Panc1 (cell line): Measurements from ENCODE around the gene LIPT2. TPM values are rescaled to one million over a fixed set of nuclear protein-coding genes. Genes with fewer than 3 reads are reported as not detected.

Experiments used
- ATAC-seq: fragments of 200-7000 bp; cut with Tn5 transposase; 2 replicates; pipeline ENCODE4 v1.9.1; 2020; ENCODE audit warnings: mild to moderate bottlenecking, moderate library complexity
- BruUV-seq: library from RNA; stranded (reverse); fragments of 400-500 nt; replicated peaks from 2 replicates; lab custom pipeline; 2021; lab: Mats Ljungman, UMichigan
- CTCF ChIA-PET: fragments of 300-600 bp; sonication (Branson Sonifier 250); formaldehyde crosslinking; loops from one replicate; lab custom pipeline; 2022; ENCODE audit warnings: antibody characterized with exemption; lab: Charles Lee
- POLR2A ChIA-PET: fragments of 300-600 bp; sonication (Branson Sonifier 250); formaldehyde crosslinking; loops from one replicate; lab custom pipeline; 2022; ENCODE audit warnings: antibody characterized with exemption; lab: Charles Lee
- DNase-seq: peaks from one replicate; pipeline ENCODE4 v3.0.0-alpha.2; 2010; ENCODE audit warnings: low read depth, low spot score
- H3K27ac ChIP-seq: 2 replicates; pipeline ENCODE4 v1.5.1; 2011; ENCODE audit warnings: mild to moderate bottlenecking, low read length, inconsistent platforms
- H3K27me3 ChIP-seq: fragments of 200-500 bp; sonication (Bioruptor generic); 2 replicates; pipeline ENCODE4 v1.6.0; 2014; ENCODE audit warnings: low read length, inconsistent platforms; ENCODE audit not compliant: control insufficient read depth, insufficient read depth
- H3K36me3 ChIP-seq: fragments of 200-500 bp; sonication (Bioruptor generic); 2 replicates; pipeline ENCODE4 v1.5.1; 2014; ENCODE audit warnings: inconsistent platforms, mild to moderate bottlenecking, low read length, moderate library complexity; ENCODE audit not compliant: control insufficient read depth, insufficient read depth
- H3K4me1 ChIP-seq: 2 replicates; pipeline ENCODE4 v1.5.1; 2011; ENCODE audit warnings: inconsistent platforms, mild to moderate bottlenecking, low read length, moderate library complexity; ENCODE audit not compliant: control insufficient read depth, insufficient read depth
- H3K4me3 ChIP-seq, 2 experiments: 2 replicates each; pipeline ENCODE4 v1.5.1; 2011 to 2012; ENCODE audit warnings: low read depth in 2 of 2, low read length in 2 of 2, mild to moderate bottlenecking in 2 of 2, inconsistent platforms in 1 of 2, moderate library complexity in 1 of 2
- H3K9me3 ChIP-seq: fragments of 200-500 bp; sonication (Bioruptor generic); 2 replicates; pipeline ENCODE4 v1.5.1; 2014; ENCODE audit warnings: low read depth, mild to moderate bottlenecking, inconsistent platforms, low read length, moderate library complexity; ENCODE audit not compliant: control insufficient read depth, insufficient read depth
- CTCF ChIP-seq: fragments of 450-650 bp; IDR thresholded peaks from 2 replicates; pipeline ENCODE4 v1.5.1; 2017; ENCODE audit warnings: mild to moderate bottlenecking
- POLR2AphosphoS5 ChIP-seq: IDR thresholded peaks from 2 replicates; pipeline ENCODE4 v1.6.1; 2012; ENCODE audit warnings: mild to moderate bottlenecking, low read depth, low read length, moderate library complexity
- REST ChIP-seq, 2 experiments: IDR thresholded peaks; 2 replicates each; pipeline ENCODE4 v1.6.1; 2011 to 2012; ENCODE audit warnings: low read depth in 2 of 2, control low read depth in 1 of 2, low read length in 1 of 2, mild to moderate bottlenecking in 1 of 2, moderate library complexity in 1 of 2; ENCODE audit not compliant: insufficient read depth in 1 of 2
- SIN3A ChIP-seq: IDR thresholded peaks from 2 replicates; pipeline ENCODE4 v1.6.1; 2012; ENCODE audit warnings: low read depth, mild to moderate bottlenecking, low read length, moderate library complexity, borderline replicate concordance; ENCODE audit not compliant: insufficient read depth
- TCF7L2 ChIP-seq: IDR thresholded peaks from 2 replicates; pipeline ENCODE4 v1.6.1; 2011; ENCODE audit warnings: mild to moderate bottlenecking, low read depth, low read length, inconsistent platforms
- in situ Hi-C: cut with HindIII; loops from 2 replicates; pipeline ENCODE4 v1.10.0; 2016; ENCODE audit warnings: low sequenced_read_pairs, low pct_unique_long_range_greater_than_20kb
- intact Hi-C: fragments of 100-400 bp; cut with micrococcal nuclease; formaldehyde crosslinking; loops from one replicate; pipeline ENCODE4 v1.10.0; 2022; ENCODE audit not compliant: unreplicated experiment
- total RNA-seq: library from RNA; stranded (reverse); gene quantifications from one replicate; pipeline ENCODE4 v1.2.1, GENCODE V29; 2021; ENCODE audit not compliant: unreplicated experiment

The LIPT2 gene
- total RNA-seq, 1 experiment from 2014 or later: 6.2 TPM

- Histone ChIP-seq H3K9me3 (no peaks in the 10 kb centered on the region), H3K4me1 (peaks cover 4% of the 10 kb centered on the region; the same call in 1 of the 2 replicates), H3K27ac (no peak overlapping the region), H3K4me3 (no peak overlapping the region), H3K27me3 (no peaks in the 10 kb centered on the region), H3K36me3 (no peaks in the 10 kb centered on the region)
- TF ChIP-seq TCF7L2: no peak
- no peak for TF ChIP-seq SIN3A
- no peak for TF ChIP-seq POLR2AphosphoS5
- no peak for TF ChIP-seq REST (IDR thresholded peaks at IDR 0.05; ENCODE audit: insufficient read depth in 1 of 2, low read depth in 2 of 2, low read length in 1 of 2)
- DNase-seq: no peak
- CTCF ChIA-PET: no interaction called here
- no peak for ATAC-seq
- no TSS peak for BruUV-seq
- in situ Hi-C loops: no loop called here
- intact Hi-C loops: no loop called here
- POLR2A ChIA-PET: no interaction called here
Observed at GRCh38 chr11:74524978-74525377, 31.5 kb upstream of the LIPT2 start.

GRCh38 chr11:74524501-74524900 lies 31.0 kb upstream of the LIPT2 start:
- no peak overlapping the region for H3K27ac ChIP-seq
- H3K27me3 ChIP-seq: no peaks in the 10 kb centered on the region
- H3K4me1 ChIP-seq: peaks cover 4% of the 10 kb centered on the region; the same call in 1 of the 2 replicates
- ATAC-seq (no peak), DNase-seq (no peak)
- POLR2A ChIA-PET: no interaction called here
- intact Hi-C loops (no loop called here), in situ Hi-C loops (no loop called here)
- H3K4me3 ChIP-seq: no peak overlapping the region
- H3K9me3 ChIP-seq: no peaks in the 10 kb centered on the region
- CTCF ChIA-PET: no interaction called here
- no peak for TF ChIP-seq REST (IDR thresholded peaks at IDR 0.05; ENCODE audit: insufficient read depth in 1 of 2, low read depth in 2 of 2, low read length in 1 of 2)
- no peak for TF ChIP-seq TCF7L2
- TF ChIP-seq SIN3A: no peak
- TF ChIP-seq CTCF: no peak
- no peak for TF ChIP-seq POLR2AphosphoS5
- no peaks in the 10 kb centered on the region for H3K36me3 ChIP-seq
- no TSS peak for BruUV-seq
